DND-41 (cell line): Measurements from ENCODE around the gene HIBCH.

Experiments
- ATAC-seq: fragments of 200-7000 bp; cut with Tn5 transposase; 3 replicates; pipeline ENCODE4 v1.9.1; 2021; ENCODE audit warnings: low read depth; ENCODE audit not compliant: insufficient read depth
- DNase-seq: peaks from one replicate; pipeline ENCODE4 v3.0.0-alpha.2; 2020
- H2AFZ ChIP-seq: 2 replicates; pipeline ENCODE4 v1.6.0; 2012; ENCODE audit warnings: low read depth, low read length
- H3K27ac ChIP-seq: 2 replicates; pipeline ENCODE4 v1.5.1; 2012; ENCODE audit warnings: low read length, inconsistent platforms
- H3K27me3 ChIP-seq: fragments of 200-600 bp; sonication (generic); 2 replicates; pipeline ENCODE4 v1.6.0; 2012; ENCODE audit warnings: low read length, mild to moderate bottlenecking, inconsistent platforms; ENCODE audit not compliant: insufficient read depth, poor library complexity
- H3K36me3 ChIP-seq: 2 replicates; pipeline ENCODE4 v1.5.1; 2012; ENCODE audit warnings: low read length, inconsistent platforms; ENCODE audit not compliant: insufficient read depth
- H3K4me1 ChIP-seq: 2 replicates; pipeline ENCODE4 v1.5.1; 2012; ENCODE audit warnings: mild to moderate bottlenecking, low read length; ENCODE audit not compliant: insufficient read depth
- H3K4me2 ChIP-seq: 2 replicates; pipeline ENCODE4 v1.6.0; 2012; ENCODE audit warnings: mild to moderate bottlenecking, moderate library complexity, low read length, inconsistent platforms; ENCODE audit not compliant: insufficient read depth
- H3K4me3 ChIP-seq, 2 experiments: fragments of 200-600 bp in 1 of 2; shearing (Covaris generic) in 1 of 2; 2 replicates each; pipeline ENCODE4 v1.5.1; 2012 to 2016; ENCODE audit warnings: inconsistent platforms in 2 of 2, low read length in 2 of 2, mild to moderate bottlenecking in 2 of 2, low read depth in 1 of 2, moderate library complexity in 1 of 2
- H3K79me2 ChIP-seq: 2 replicates; pipeline ENCODE4 v1.6.0; 2012; ENCODE audit warnings: low read length, inconsistent platforms; ENCODE audit not compliant: insufficient read depth
- H3K9ac ChIP-seq: 2 replicates; pipeline ENCODE4 v1.6.0; 2012; ENCODE audit warnings: low read depth, mild to moderate bottlenecking, inconsistent platforms, low read length, moderate library complexity
- H3K9me3 ChIP-seq: 2 replicates; pipeline ENCODE4 v1.5.1; 2012; ENCODE audit warnings: low read length, moderate library complexity, mild to moderate bottlenecking, inconsistent platforms; ENCODE audit not compliant: insufficient read depth, severe bottlenecking
- H4K20me1 ChIP-seq: 2 replicates; pipeline ENCODE4 v1.6.0; 2012; ENCODE audit warnings: low read length; ENCODE audit not compliant: insufficient read depth
- EZH2 ChIP-seq: IDR thresholded peaks from 3 replicates; pipeline ENCODE4 v1.6.1; 2012; ENCODE audit warnings: borderline replicate concordance, low read depth, mild to moderate bottlenecking, moderate library complexity, low read length, inconsistent platforms; ENCODE audit not compliant: severe bottlenecking
- TF ChIP-seq, protein P1 (sequence below): IDR thresholded peaks from 2 replicates; pipeline ENCODE4 v1.5.1; 2012; ENCODE audit warnings: borderline replicate concordance, low read length, moderate library complexity, mild to moderate bottlenecking; ENCODE audit not compliant: poor library complexity, severe bottlenecking; ENCODE audit errors: extremely low read depth

The HIBCH gene

DNA sequence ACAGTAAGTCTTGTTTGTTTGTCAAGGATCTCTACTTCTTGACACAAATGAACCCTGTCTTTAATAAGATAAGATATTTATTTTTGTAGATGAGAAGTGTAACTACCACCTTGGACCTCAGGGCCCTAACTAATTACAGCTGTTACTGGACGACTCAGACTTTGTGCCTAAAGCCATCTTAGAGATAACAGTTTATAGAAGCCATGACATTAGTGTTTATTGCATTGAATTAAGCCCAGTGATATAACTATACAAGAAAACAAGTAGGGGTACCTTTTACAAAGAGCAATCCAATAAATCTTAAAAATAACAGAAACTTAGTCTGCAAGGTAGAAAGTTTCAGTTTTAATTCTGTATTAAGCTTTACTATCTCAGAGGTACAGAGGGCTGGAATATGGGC, 119.0 kb downstream of the HIBCH start:
- peaks cover 40% of the 10 kb centered on the region; the same call in 1 of the 2 replicates for H3K36me3 ChIP-seq
- H3K9me3 ChIP-seq: no peaks in the 10 kb centered on the region
- H4K20me1 ChIP-seq: no peaks in the 10 kb centered on the region
- TF ChIP-seq, protein P1, sequence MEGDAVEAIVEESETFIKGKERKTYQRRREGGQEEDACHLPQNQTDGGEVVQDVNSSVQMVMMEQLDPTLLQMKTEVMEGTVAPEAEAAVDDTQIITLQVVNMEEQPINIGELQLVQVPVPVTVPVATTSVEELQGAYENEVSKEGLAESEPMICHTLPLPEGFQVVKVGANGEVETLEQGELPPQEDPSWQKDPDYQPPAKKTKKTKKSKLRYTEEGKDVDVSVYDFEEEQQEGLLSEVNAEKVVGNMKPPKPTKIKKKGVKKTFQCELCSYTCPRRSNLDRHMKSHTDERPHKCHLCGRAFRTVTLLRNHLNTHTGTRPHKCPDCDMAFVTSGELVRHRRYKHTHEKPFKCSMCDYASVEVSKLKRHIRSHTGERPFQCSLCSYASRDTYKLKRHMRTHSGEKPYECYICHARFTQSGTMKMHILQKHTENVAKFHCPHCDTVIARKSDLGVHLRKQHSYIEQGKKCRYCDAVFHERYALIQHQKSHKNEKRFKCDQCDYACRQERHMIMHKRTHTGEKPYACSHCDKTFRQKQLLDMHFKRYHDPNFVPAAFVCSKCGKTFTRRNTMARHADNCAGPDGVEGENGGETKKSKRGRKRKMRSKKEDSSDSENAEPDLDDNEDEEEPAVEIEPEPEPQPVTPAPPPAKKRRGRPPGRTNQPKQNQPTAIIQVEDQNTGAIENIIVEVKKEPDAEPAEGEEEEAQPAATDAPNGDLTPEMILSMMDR: no peak
- no peak for TF ChIP-seq EZH2
- no peak overlapping the region for H2AFZ ChIP-seq
- H3K9ac ChIP-seq: no peak overlapping the region
- H3K4me1 ChIP-seq: no peaks in the 10 kb centered on the region
- H3K27me3 ChIP-seq: no peaks in the 10 kb centered on the region
- H3K27ac ChIP-seq: no peak overlapping the region
- no peak for DNase-seq
- no peak for ATAC-seq
- H3K4me3 ChIP-seq: no peak overlapping the region
- H3K79me2 ChIP-seq: no peaks in the 10 kb centered on the region
- no peak overlapping the region for H3K4me2 ChIP-seq

DNA sequence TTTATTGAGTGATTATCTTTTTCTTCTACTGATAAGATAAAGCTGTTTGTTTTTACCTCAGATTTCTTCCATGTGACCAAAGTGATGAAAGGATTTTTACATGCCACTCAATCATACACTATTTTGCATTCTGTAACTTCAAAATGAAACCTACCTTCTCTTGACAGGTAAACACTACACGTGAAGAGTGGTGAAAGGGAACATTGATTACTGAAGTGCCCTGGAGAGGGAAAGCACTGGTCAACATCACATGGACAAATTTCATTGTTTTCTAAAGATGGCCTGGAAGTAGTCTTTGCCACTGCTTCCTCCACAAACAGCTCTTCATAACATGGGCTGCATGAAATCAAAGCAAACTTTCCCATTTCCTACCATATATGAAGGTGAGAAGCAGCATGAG, 120.1 kb downstream of the HIBCH start:
- Histone ChIP-seq H2AFZ (no peak overlapping the region), H4K20me1 (no peaks in the 10 kb centered on the region), H3K27me3 (no peaks in the 10 kb centered on the region), H3K4me3 (no peak overlapping the region), H3K9me3 (no peaks in the 10 kb centered on the region), H3K79me2 (no peaks in the 10 kb centered on the region), H3K27ac (no peak overlapping the region), H3K4me2 (no peak overlapping the region), H3K9ac (no peak overlapping the region), H3K36me3 (peaks cover 35% of the 10 kb centered on the region; the same call in 1 of the 2 replicates), H3K4me1 (no peaks in the 10 kb centered on the region)
- DNase-seq (no peak), ATAC-seq (no peak)
- TF ChIP-seq EZH2: no peak
- TF ChIP-seq, protein P1: no peak

DNA sequence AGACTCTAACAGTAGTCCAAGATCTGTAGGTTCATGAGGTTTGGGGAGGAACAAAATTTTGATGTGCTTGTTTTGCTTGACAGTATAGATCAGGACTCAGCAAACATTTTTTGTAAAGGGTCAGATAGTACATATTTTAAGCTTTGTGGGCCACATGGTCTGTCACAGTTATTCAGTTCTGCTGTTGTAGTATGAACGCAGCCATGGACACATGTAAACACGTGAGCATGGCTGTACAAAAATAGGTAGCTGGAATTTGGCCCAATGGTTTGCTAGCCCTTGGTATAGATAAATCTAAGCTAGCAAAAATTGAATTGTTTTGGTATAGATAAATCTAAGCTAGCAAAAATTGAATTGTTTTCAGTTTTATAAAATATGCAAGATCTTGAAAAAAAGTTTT, 120.5 kb downstream of the HIBCH start:
- DNase-seq (no peak), ATAC-seq (no peak)
- TF ChIP-seq, protein P1: no peak
- no peaks in the 10 kb centered on the region for H3K9me3 ChIP-seq
- no peaks in the 10 kb centered on the region for H4K20me1 ChIP-seq
- no peak overlapping the region for H3K4me3 ChIP-seq
- no peak overlapping the region for H3K9ac ChIP-seq
- no peaks in the 10 kb centered on the region for H3K79me2 ChIP-seq
- no peak overlapping the region for H3K4me2 ChIP-seq
- H3K4me1 ChIP-seq: no peaks in the 10 kb centered on the region
- no peak overlapping the region for H3K27ac ChIP-seq
- H3K27me3 ChIP-seq: no peaks in the 10 kb centered on the region
- H3K36me3 ChIP-seq: peaks cover 35% of the 10 kb centered on the region; the same call in 1 of the 2 replicates
- H2AFZ ChIP-seq: no peak overlapping the region
